Measurements from ENCODE around the gene CDC42SE1.
"Not testable (repeated sequence)": the region's sequence is repeated elsewhere in the genome, so short reads cannot be mapped to it uniquely, and the experiment has no call there.

CDC42SE1 gene

GRCh38 chr1:151059109-151060006, at the start of gene CDC42SE1:
CDC42SE1 (minus strand) TSS chr1:151059622; CDS start chr1:151055730, 3,892 bp downstream.
- peak; percentile 92 for DNase-seq (ENCODE audit: low spot score)

GRCh38 chr1:151108331-151108730, 48.9 kb upstream of the CDC42SE1 start:
- no peak for DNase-seq (ENCODE audit: low spot score)

DNA sequence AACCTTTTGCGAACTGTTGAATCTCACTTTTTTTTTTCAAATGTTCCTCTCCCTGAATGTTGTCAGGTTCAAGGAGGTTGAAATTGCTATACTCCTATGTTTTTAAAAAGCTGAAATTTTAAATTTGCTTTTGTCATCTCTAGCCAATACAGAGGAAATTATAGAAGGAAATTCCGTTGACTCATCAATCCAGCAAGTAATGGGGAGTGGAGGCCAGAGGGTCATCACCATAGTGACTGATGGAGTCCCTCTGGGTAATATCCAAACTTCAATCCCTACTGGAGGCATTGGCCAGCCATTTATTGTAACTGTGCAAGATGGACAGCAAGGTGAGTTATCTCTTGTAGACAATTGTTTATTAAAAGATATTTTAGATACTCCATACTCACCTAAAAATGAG, 47.5 kb upstream of the CDC42SE1 start:
- no peak for DNase-seq (ENCODE audit: low spot score)

DNA sequence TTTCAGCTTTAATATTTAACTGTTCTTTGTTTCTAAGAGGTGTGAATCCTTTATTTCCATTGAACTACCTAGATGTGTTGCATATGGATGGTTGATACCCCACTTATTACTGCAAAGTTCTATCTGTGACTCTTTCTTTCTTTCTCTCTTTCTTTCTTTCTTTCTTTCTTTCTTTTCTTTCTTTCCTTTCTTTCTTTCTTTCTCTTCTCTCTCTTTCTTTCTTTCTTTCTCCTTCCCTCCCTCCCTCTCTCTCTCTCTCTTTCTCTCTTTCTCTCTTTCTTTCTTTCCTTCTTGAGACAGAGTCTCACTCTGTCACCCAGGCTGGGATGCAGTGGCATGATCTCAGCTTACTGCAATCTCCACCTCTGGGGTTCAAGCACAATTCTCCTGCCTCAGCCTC, 45.2 kb upstream of the CDC42SE1 start:
- DNase-seq (ENCODE audit: low spot score), result no peak

- DNase-seq (ENCODE audit: low spot score), result no peak
Measured at GRCh38 chr1:151098126-151098525, 38.7 kb upstream of the CDC42SE1 start.

DNA sequence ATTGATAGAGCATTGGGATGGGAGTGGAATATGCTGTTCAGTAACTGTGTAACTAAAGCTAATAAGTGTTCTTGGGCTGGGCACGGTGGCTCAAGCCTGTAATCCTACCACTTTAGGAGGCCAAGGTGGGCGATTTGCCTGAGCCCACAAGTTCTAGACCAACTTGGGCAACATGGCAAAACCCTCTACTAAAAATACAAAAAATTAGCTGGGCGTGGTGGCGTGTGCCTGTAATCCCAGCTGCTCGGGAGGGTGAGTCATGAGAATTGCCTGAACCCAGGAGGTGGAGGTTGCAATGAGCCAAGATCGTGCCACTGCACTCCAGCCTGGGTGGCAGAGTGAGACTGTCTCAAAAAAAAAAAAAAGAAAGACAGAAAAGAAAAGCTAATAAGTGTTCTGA, 38.0 kb upstream of the CDC42SE1 start:
- not testable (repeated sequence) for DNase-seq (ENCODE audit: low spot score)

GRCh38 chr1:151085953-151086559, 26.6 kb upstream of the CDC42SE1 start:
- DNase-seq (ENCODE audit: low spot score), result no peak

DNA sequence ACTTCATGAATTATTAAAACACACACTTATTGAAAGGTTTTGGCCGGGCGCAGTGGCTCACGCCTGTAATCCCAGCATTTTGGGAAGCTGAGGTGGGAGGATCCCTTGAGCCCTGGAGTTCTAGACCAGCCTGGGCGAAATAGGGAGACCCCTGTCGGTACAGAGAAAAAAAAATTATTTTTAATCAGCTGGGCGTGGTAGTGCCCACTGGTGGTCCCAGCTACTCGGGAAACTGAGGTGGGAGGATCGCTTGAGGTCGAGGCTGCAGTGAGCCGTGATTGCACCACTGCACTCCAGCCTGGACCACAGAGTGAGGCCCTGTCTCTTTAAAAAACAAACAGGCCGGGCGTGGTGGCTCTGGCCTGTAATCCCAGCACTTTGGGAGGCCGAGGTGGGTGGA, 12.8 kb upstream of the CDC42SE1 start:
- no peak for DNase-seq (ENCODE audit: low spot score)

DNA sequence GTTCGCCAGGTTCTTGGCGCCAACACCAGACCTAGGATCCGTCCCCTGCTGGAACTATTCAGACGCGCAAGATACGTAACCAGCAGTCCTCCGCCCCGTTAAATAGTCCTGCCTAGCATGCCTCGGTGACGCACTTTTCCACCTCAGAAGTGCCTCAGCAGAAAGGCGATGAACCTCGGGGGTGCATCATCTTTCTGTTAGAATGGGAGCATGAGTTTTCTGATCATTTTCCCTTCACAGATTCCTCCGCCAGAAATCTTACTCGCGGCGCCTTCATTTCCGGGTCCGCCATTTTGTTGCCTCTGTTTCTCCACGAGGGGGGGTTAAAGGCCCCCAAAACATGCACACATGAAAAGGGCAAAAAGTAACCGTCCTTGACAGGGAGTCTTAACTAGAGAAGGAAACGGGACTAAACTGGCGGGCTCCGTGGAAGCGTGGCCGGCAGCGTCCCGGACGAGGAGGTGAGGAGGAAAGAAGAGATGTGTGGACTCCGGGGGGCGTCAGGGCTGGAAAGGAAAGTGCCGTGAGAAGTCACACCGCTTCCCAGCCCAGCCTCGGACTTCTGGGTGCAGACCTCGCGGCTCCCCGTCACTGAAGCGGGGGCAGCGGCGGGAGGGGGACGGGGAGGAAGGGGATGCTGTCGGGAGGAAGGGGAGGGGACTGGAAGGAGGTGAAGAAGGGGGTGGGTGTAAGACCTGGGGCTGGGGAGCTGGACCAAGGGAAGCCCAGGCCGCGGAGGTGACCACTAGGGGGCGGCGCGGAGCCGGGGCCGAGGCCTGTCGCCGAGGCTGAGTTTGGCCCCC, 11.3 kb upstream of the CDC42SE1 start, which contains the start of gene GABPB2:
TSS of gene GABPB2 (plus strand) at position 288 of the 803 bp plus-strand sequence. CDS start 17,429 bp downstream, outside the sequence.
- DNase-seq (ENCODE audit: low spot score), result peak; percentile 92

DNA sequence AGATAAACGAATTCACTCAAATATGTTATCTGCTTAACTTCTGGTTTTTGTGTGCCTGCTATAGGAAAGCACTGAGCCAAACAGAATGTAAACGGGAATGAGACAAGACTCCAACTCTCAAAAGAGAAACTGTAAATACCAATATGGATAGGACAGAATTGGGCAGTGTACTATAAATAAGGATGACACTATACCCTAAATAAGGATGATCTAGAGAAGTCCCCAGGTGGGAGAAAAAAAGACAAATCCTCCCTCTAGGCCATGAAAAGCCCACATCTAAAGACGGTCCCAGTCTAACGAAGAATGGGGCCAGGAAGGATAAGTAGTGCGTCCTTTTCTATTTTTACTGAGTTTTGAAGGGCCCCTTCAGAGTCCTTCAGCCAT, 9.7 kb upstream of the CDC42SE1 start:
- DNase-seq (ENCODE audit: low spot score), result no peak

DNA sequence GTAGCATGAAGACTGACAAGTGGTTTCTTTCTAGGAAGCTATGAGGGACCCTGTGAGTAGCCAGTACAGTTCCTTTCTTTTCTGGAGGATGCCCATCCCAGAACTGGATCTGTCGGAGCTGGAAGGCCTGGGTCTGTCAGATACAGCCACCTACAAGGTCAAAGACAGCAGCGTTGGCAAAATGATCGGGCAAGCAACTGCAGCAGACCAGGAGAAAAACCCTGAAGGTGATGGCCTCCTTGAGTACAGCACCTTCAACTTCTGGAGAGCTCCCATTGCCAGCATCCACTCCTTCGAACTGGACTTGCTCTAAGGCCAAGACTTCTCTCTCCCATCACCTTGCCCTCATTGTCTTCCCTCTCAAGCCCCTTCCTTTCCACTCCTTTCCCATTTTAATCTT, 7.8 kb upstream of the CDC42SE1 start:
- DNase-seq (ENCODE audit: low spot score), result no peak

DNA sequence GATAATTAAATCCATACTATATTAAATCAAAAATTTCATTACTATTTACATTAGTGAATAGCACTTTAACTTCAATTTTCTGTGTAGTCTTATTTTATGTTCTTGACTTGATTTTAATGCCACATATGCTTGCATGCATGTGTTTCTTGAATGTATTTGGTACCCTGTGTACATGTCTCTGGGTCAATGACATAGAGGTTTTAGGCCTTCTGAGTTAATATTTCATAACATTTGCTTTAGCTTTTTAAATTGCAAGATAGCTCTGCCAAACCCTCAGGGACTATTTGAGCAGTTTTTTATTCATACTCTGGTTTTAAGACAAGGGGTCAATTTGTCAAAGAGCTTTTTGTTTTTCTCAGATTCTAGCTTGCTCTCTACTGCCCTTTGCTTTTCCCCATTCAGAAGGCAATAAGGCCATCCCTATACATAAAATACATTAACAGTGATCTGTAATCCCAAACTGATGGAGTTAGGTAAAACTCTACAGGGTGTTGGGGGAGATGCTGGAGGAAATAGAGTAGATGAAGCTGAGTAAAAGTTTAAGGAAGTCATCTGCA, 5.7 kb upstream of the CDC42SE1 start:
- no peak for DNase-seq (ENCODE audit: low spot score)

GRCh38 chr1:151062741-151063371, 3.4 kb upstream of the CDC42SE1 start:
- DNase-seq (ENCODE audit: low spot score), result no peak

- DNase-seq (ENCODE audit: low spot score), result no peak
Measured at GRCh38 chr1:151061704-151062103, 2.3 kb upstream of the CDC42SE1 start.

DNA sequence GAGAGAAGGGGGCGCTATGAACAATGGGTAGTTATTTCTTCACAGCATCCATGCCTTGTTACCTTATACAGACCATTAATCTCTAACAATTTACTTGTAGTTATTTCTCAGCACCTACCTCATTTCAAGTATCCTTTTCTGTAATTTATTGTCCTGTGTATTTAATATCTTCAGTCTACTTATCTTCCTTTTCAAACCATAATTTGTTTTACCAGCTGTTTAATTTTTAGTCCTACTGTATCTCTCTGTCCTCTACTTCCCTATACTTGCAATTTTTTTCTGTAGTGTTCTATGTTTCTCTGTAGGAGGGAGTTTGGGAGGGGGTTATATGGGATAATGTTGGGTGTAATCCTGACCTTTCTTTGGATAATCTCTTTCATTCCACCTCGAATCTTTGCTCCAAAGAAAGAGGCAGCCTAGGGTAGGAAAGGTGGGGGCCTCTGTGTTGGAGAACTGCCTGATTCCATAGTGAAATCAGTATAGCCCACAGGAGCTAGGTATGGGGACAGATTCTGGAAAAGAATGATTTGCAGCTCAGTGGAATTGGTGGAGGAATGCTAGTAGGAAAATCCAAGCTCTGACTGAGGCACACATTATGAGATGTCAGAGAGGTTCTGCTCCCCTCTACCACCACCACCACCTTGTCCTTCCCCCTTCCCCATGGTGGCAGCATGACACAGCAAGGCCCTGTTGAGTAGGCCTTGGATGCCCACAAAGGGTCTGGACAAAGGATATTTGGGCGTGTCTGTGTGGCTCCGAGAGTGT, 1.4 kb upstream of the CDC42SE1 start:
- DNase-seq (ENCODE audit: low spot score), result no peak

GRCh38 chr1:151060007-151060656, 710 bp upstream of the CDC42SE1 start, which contains the start of gene MLLT11:
MLLT11 (plus strand) TSS chr1:151060397; CDS start chr1:151067225, 6,828 bp downstream.
- DNase-seq (ENCODE audit: low spot score), result peak; percentile 78

DNA sequence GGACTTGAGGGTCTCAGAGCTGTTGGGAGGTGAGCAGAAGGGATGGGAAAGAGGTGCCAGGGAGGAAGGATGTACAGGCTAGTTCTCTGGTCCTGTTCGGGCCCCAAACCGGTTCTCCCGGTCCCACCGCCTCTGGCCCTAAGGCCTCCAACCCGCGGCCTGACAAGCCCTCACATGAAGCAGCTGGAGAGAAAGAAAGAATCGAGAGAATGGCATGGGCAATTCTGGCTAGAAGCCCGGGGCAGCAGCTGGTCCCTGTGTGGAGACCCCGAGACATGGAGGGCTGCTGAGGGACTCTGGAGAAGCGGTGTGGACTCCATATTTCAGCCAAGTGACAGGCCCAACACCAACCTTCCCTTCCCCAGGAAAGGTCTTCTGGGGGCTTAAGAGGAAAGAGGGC, 730 bp downstream of the CDC42SE1 start:
- peak; percentile 59 for DNase-seq (ENCODE audit: low spot score)

DNA sequence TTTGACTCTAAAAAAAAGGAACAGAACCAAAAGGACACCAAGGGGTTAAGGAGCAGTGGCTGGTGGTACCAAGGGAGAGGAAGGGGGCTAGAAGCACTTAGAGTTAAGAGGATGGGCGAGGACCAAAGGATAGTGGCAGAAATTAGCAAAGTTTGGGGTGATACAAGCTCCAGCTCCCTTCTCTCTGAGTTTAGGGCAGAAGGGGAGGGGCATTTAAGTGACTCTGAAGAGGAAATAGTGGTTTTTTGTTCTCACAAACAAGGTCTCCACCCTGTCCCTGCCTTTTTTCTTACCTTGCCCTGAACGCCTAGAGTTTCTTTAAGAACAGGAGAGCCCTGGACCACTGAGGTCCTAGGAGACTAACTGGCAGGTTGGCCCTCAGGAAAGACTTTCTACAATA, 3.3 kb downstream of the CDC42SE1 start:
- no peak for DNase-seq (ENCODE audit: low spot score)

- no peak for DNase-seq (ENCODE audit: low spot score)
Measured at GRCh38 chr1:151055581-151055980, 3.8 kb downstream of the CDC42SE1 start.

GRCh38 chr1:151054971-151055547, 4.4 kb downstream of the CDC42SE1 start:
- DNase-seq (ENCODE audit: low spot score), result no peak
